ENCODE results near the gene HRH4.

DNA sequence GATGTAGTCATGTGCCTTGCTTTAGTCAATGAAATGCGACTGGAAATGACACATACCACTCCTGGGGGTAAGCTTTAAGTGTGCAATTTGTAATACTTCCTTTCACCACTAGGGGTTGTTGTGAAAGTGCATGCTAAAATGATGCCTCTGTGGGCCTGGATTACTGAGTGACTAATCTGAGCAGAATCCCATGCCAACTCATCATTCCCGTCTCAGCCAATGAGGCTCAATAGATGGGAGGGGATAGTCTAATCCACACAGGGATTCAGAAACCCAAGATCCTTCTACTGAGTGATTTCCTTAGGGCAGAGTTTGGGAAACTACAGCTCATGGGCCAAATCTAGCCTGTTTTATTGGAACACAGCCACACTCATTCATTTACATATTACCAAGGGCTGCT lies 54.0 kb downstream of the HRH4 start:
- TF ChIP-seq, protein P1, sequence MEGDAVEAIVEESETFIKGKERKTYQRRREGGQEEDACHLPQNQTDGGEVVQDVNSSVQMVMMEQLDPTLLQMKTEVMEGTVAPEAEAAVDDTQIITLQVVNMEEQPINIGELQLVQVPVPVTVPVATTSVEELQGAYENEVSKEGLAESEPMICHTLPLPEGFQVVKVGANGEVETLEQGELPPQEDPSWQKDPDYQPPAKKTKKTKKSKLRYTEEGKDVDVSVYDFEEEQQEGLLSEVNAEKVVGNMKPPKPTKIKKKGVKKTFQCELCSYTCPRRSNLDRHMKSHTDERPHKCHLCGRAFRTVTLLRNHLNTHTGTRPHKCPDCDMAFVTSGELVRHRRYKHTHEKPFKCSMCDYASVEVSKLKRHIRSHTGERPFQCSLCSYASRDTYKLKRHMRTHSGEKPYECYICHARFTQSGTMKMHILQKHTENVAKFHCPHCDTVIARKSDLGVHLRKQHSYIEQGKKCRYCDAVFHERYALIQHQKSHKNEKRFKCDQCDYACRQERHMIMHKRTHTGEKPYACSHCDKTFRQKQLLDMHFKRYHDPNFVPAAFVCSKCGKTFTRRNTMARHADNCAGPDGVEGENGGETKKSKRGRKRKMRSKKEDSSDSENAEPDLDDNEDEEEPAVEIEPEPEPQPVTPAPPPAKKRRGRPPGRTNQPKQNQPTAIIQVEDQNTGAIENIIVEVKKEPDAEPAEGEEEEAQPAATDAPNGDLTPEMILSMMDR (IDR thresholded peaks at IDR 0.05) = peak; percentile 62
- no peak for TF ChIP-seq SIN3A (IDR thresholded peaks at IDR 0.05; ENCODE audit: borderline replicate concordance, low read depth, low read length)
- no peak for TF ChIP-seq RAD21 (IDR thresholded peaks at IDR 0.05; ENCODE audit: low read length)
- TF ChIP-seq, protein P2, sequence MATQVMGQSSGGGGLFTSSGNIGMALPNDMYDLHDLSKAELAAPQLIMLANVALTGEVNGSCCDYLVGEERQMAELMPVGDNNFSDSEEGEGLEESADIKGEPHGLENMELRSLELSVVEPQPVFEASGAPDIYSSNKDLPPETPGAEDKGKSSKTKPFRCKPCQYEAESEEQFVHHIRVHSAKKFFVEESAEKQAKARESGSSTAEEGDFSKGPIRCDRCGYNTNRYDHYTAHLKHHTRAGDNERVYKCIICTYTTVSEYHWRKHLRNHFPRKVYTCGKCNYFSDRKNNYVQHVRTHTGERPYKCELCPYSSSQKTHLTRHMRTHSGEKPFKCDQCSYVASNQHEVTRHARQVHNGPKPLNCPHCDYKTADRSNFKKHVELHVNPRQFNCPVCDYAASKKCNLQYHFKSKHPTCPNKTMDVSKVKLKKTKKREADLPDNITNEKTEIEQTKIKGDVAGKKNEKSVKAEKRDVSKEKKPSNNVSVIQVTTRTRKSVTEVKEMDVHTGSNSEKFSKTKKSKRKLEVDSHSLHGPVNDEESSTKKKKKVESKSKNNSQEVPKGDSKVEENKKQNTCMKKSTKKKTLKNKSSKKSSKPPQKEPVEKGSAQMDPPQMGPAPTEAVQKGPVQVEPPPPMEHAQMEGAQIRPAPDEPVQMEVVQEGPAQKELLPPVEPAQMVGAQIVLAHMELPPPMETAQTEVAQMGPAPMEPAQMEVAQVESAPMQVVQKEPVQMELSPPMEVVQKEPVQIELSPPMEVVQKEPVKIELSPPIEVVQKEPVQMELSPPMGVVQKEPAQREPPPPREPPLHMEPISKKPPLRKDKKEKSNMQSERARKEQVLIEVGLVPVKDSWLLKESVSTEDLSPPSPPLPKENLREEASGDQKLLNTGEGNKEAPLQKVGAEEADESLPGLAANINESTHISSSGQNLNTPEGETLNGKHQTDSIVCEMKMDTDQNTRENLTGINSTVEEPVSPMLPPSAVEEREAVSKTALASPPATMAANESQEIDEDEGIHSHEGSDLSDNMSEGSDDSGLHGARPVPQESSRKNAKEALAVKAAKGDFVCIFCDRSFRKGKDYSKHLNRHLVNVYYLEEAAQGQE (IDR thresholded peaks at IDR 0.05; ENCODE audit: low read depth, low read length) = no peak
- no peak for TF ChIP-seq GABPA (IDR thresholded peaks at IDR 0.05; ENCODE audit: low read depth)
- no peak for TF ChIP-seq RFX5 (IDR thresholded peaks at IDR 0.05; ENCODE audit: low read length)
- no peak for TF ChIP-seq POLR2AphosphoS5 (IDR thresholded peaks at IDR 0.05; ENCODE audit: low read depth, low read length)
